ENCODE data around the gene KCNQ1.

The KCNQ1 gene

DNA sequence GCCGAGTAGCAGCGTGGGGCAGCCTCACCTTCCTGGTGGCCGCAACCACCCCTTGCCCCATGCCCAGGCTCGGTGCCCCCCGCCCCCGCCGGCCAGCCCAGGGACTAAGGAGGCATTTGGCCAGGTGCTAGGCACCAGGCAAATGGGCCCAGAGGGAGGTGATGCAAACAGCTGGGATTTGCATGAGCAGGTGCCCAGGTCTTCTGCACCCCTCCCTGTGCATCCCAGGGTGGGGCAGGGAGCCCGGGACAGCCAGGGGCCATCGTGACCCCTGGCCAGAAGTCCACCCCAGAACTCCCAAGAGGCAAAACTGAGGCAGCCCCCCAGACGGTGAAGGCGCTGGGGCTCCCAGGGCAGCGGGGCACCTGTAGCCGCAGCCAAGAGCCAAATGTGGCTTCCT is 18.6 kb upstream of the KCNQ1 start:
- no peak for DNase-seq

DNA sequence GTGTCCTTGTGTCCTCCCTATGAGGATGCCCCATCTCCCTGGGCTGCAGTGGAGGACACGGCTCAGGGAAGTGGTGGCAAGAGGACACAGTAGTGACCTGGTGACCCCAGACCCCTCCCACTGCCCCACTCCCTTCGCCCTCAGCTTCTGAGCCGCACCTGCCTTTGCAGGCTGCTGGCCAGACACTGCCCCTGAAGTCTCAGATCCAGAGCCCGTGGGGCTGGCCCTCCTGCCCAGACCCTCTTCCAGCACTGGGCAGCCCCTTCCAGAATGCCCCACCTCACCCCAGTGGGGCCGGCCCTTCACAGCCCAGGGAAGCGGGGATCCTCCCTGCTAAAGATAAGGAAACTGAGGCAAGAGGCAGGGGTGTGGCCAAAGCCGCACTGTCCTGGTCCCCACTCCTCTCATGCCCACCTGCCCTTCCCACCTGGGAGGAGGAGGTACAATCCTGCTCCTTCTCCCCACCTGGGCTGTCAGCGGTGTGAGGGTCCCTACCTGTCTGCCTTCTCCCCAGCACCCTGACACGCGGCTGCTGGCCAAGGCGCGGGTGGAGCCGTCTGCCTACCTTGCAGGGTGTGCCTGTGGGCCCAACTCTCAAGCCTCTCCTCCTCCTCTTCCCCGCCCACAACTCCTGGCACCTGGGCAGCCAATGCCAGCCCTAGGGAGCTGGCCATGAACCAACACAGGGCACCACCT is 17.8 kb upstream of the KCNQ1 start:
- no peak for DNase-seq

DNA sequence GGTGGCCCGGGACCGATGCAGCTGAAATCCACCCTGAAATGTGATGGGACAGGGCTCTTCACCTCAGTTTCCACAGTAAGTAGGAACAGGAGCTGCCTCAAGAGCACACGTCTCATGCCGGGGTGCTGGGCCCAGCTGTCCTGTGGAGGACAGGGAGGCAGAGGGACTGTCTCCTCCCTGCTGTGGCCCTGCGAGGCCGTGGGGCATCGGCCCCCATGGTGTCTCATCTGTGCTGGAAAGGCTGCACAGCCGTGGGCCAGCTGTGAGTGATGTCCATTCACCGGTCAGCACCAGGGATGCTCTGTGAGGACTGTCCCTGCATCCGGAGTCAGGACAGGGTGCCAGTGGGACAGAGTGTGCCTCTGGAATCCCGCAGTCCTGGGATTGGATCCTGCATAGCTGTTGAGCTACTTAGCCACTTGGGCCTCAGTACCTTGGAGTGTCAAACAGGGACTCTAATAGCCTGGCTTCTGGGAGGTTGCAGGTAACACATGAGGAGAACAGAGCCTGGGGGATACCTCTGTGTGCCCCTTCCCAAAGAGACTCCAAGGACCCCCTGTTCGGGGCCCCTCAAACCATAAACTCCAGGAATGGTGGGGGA is 17.0 kb upstream of the KCNQ1 start:
- DNase-seq: no peak

DNA sequence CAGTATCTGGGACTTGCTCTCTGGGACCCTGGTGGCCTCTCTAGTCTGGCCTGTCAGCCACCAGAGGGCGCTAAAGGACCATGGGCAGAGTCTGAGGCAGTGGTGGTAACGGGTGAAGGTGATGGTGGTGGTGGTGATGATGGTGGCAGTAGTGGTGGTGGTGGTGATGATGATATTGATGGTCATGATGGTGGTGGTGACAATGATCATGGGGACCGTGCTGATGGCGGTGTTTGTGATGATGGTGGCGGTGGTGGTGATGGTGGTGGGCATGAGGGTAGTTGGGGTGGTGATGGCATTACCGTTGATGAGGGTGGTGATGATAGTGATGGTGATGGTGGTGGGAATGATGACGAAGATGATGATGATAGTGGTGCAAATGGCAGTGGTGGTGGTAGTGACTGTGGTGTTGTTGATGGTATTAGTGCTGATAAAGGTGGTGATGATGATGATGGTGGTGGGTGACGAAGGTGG is 16.4 kb upstream of the KCNQ1 start:
- peak; percentile 83 for DNase-seq

DNA sequence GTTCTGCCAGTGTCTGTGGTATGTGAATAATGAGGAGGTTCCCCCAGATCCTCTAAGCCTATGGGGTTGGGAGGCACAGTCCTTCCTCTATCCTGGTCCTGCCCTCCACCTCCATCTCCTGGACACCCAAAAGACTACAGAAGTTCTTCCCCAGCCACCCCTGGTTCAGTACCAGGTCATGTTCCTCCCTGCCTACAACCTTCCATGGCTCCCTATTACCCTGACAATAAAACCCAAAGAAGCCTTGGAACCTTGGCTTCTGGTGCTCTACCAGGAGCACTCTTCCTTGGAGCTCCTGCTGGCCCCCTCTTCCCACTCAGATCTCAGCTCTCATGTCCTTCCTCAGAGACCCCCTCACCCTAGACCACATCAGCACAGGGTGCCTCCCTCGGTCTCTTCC is 13.4 kb upstream of the KCNQ1 start:
- DNase-seq: no peak

DNA sequence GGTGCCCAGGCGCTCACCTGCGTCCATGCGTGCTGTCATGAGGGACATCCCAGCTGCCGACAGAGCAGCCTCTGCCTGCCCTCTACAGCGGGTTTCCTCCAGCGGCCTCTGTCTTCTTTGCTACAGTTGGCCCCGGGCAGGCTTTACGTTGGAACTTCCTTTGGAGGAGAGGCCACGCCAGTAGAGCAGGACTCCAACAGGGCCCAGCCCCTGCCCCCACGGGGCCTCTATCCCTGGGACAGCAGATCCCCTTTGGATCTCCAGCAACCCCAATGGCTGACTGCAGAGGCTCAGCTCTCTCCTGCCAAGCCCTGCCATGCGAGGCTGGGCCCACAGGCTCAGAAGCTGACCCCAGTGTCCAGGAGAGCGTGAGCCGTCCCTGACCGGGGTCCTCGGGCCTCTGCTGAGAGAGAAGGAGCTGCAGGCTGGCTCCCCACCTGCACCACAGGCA is 12.6 kb upstream of the KCNQ1 start:
- DNase-seq: no peak

DNA sequence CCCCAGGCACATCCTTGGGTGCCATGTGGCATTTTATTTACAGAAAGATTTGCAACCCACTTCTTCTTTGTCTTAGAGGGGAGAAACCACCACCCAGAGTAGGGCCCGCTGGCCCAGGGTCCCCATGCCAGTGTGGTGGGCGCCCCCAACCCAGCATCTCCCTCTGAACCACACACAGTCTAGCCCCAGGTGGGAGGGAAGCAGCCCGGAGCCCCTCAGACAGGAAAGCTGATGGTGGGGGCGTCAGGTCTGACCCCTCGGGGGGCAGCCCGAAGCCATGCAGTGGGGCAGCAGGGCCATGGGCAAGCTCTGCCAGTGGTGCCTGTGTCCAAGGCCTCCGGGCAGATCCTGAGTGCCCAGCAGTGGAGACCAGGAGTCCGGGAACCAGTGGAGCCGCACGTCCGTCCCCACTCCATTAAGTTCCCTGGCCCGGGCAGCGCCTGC is 12.2 kb upstream of the KCNQ1 start:
- DNase-seq: no peak

DNA sequence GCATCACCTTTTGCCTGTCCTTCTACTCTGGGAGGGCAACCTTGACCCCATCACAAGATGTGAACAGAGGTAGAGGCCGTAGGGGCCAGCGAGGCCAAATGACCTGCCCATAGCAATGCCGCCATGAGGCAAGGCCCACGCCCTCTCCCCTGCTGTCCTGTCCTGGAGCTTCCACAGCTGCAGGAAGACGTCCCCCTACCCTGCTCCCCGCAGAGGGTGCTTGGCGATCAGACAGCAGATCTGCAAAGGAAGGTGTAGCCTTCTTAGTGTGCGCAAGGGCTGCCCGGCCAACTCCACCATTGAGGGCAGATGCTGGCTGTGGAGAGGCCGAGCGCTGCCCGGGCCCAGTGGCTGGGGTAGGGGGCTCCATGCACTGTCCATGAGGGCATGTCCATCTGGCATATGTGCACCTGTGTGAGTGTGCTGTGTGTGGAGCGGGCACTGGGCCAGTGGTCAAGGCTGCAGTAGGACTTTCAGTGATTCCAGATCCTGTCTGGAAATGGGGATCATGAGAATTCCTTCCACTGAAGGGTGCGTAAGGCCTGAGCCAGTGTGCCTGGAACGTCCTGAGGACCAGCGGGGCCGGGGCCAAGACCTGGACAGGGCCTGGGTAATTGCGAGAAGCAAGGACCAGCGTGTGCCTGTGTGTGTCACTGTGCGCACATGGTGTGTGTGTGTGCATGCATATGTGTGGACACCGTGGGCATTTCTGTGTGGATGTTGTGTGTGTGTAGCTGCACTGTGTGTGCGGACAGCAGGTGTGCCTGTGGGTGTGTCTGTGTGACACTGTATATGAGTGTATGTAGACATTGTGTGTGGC is 11.5 kb upstream of the KCNQ1 start:
- DNase-seq: no peak

DNA sequence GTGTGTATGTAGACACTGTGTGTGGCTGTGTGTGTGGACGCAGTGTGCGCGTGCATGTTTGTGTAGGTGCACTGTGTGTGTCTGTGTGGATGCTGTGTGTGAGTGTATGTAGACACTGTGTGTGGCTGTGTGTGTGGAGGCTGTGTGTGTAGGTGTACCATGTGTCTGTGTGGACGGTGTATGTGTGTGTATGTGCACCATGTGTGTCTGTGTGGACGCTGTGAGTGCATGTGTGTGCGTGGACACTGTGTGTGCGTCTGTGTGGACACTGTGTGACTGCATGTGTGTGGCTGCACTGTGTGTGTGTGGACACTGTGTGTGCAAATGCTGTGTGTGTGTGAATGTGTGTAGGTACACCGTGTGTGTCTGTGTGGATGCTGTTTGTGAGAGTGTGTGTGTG is 10.8 kb upstream of the KCNQ1 start:
- no peak for DNase-seq

DNA sequence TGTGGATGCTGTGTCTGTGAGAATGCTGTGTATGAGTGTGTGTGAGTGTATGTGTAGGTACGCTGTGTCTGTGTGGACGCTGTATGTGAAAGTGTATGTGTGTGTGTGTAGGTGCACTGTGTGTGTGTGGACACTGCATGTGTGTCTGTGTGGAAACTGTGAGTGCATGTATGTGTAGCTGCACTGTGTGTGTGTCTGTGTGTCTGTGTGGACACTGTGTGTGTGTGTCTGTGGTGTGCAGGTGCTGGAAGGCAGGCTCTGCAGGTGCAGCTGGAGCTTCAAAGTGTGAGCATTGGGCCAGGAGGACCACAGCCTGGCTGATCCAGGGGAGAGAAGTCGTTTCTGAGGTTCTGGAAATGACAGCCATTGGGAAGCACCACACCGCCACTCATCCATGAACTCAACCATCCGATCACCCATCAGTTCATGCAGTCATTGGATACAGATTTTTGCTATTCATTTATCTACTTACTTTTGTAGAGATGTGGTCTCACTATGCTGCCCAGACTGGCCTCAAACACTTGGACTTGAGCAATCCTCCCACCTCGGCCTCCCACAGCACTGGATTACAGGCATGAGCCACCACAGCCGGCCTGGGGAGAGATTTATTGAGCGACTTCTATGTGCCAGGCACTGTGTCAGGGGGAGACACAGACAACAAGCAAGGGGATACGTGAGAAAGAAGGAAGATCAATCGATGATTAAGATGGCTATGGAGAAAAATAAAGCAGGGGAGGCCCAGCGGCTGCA is 10.1 kb upstream of the KCNQ1 start:
- no peak for DNase-seq

DNA sequence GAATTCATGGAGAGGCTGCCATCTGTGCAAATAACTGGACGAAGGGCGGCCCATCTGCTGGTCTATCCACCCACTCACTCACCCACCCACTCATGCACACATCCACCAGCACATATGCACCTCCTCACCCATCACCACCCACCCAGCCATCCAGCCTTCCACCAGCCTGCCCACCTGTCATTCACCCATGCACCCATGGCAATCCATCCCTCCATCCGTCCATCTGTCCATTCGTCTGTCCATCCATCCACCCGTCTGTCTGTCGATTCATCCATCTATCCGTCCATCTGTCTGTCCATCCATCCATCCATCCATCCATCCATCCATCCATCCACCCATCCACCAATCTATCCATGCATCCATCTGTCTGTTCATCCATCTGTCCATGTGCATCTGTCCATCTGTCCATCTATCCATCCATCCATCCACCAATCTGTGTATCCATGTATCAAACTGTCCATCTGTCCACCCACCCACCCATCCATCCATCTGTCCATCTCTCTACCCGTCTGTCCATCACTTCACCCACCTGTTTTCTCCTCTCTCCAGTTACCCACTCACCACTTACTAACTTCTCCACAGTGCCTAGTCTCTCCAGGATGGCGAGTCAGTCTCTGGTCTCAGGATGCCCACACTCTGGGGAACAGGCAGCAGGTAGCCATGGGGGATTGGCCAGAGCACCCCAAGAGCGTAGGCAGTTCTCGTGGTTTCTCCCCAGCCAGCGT is 9.4 kb upstream of the KCNQ1 start:
- no peak for DNase-seq

DNA sequence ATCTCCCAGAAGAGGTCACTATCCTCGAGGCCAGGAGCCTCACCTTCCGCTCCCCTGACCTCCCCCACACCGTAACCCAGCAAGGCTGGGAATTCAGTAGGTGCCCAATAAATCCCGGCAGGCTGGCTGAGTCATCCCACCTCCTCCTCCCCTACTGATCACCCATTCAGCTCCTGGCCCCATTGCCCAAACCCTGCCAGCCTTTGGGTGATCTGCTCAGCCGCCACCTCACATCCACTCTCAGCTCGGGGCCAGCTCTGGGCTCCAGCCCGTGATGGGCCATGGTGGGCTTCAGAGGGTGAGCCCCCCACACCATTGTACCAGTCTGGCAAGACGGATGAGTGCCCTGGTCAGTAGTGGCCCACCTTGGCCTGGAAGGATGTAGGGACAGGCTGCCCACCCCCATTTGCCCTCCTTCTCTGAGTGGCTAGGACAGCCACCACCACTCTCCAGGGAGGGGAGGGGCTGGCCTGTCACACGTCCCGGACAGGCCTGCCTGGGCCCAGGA is 8.7 kb upstream of the KCNQ1 start:
- no peak for DNase-seq

DNA sequence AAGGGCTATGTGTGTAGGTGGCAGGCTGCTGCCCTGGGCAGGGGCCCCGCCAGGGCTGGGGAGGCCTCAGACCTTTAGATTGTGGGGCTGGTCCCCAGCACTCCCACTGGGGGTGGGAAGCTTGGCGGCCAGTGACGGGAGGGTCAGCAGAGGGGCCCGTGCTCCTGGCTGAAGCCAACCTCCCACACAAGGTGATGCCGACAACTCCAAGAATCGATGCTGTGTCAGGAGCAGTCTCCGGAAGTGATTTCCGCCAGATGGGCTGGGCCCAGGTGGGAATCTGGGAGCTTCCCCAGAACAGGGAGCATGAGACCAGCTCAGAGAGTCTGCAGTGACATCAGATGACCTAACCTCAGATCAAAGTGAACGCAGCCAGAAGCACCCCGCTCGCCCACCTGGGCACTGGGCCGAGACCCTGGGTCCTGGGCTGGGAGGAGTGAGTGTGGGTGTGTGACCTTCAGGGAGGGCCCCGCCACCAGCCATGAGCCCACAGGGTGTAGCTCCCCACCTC is 8.2 kb upstream of the KCNQ1 start:
- DNase-seq: no peak

DNA sequence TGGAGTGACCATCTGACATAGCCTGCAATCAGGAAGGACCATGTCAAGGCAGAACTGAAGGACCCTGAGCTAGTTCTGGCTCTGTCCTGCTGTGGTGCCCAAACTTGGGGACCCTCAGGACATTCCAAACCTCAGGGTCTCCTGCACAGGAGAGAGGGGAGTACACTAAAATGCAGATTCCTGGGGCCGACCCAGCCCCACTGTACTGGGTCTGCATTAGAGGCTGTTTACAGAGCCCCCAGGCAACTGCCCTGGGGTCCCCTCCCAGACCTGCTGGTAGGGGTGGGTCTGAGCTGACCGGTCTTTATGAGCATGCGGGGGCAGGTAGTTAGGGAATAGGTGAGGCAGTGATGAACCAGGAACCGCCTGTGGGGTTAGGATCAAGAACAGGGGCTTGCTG is 7.3 kb upstream of the KCNQ1 start:
- DNase-seq: no peak

DNA sequence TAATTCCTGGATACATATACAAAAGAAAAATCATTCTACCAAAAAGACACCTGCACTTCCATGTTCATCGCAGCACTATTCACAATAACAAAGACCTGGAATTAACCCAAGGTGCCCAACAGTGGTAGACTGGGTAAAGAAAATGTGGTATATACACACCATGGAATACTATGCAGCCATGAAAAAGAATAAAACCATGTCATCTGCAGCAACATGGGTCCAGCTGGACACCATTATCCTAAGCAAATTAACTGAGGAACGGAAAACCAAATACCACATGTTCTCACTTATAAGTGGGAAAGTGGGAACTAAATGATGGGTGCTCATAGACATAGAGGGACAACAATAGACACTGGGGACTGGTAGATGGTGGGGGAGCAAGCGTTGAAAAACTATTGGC is 5.0 kb upstream of the KCNQ1 start:
- no peak for DNase-seq

DNA sequence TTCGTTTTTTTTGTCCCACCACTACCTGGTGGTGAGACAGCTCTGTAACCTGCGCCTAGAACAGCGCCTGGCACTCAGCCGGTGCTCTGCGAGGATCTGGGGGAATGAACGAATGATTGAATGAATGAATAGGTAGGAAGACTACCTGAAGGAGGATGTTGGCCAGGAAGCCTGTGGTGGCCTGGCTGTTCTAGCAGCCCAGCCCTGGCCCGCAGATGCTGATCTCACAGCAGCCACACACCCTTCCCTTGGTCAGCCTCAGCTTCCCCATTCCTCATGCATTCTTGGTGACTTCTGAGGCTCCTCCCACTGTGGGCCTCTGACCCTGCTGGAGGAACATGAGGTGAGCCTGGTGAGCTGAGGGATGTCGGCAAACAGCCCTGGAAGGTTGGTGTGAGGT is 4.2 kb upstream of the KCNQ1 start:
- DNase-seq: no peak

DNA sequence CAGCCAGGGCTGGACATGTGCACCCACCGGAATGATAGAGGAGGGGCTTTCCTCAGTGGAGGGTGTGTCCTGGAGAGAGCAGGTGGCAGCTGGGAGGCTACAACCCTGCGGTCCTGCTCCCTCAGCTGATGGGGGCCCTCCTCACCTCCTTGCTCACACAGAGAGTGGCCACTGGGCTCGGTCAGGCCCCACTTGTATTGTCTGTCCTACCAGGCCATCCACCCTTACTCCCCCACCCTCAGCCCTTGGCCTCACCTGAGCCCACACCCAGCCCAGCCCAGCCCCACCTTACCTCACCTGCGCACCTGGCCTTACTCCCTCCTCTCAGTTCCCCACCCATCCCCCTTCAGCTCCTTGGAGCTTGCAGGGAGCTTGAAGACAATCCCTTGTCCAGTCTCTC is 3.6 kb upstream of the KCNQ1 start:
- no peak for DNase-seq

DNA sequence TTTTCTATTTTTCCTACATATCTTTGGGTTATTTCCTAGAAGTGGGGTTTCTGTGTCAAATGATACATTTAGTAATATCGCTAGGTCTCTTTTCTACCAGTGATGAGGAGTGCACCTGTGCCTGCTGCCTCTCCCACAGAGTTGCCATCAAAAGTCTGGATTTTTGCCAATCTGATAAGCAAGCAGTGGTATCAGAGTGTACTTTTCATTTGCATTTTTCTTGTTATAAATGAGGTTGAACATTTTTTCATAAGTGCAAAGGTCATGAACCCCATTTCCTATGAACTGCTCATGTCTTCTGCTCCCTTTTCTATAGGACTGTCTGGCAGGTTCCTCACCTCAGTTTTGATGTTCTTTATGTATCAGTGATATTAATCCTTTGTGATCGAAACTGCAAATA is 2.2 kb upstream of the KCNQ1 start:
- no peak for DNase-seq

DNA sequence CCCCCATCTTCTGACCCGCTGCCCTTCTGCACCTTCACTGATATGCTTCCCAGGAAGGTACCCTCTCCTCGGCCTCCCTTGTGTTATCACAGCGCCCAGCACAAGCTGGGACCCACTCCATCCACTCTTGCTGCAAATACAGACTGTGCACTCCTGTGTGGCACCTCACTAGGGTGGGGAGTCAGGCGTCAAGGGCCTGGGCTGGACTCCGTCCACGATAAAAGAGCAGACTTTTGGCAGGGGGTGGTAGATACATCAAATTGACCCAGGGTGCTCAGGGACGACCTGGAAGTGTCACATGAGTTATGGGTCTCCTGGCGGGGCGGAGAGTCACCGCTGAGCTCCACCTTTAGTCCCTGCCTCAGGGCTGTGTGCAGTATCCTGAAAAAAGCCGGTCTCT is 1.4 kb upstream of the KCNQ1 start:
- no peak for DNase-seq

DNA sequence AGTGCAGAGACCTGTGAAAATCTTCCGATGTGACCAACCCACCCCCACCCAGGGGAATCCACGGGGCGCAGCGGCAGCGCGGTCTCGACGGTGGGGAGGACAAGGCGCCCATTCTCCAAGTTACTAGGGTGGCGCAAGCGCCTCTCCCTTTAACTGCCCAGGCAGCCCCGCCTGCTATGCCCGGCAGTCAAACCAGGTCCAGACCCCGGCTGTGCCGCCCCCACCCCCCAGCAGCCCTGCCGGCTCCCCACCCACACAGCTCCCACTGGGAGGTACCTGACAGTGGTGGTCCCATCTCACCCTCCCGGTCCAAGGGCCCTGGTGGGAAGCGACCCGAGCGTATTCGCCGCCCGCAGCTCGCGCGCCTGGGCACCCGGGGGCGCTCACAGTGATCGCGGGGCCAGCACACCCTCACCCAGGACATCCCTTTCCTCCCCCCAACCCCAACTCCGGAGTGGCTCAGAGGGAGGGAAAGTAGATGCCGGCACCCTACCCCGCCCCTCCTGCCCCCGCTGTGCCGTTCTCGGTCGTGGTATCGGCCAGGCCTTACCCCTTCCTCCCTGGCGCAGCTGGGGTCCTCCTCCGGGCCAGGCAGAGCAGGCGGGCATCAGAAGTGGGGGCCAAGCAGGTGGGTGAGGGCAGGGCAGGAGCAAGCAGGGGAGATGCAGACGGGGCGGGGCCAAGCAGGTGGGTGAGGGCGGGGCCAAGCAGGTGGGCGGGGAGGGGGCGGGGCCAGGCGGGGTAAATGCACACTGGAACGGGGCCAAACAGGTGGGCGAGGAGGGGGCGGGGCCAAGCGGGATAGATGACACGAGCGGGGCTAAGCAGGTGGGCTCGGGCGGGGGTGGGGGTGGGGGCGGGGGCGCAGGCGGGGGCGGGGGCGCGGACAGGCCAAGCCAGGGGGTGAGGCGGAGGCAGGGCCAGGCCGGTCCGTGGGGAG is 657 bp upstream of the KCNQ1 start, which contains the start of gene TRPM5:
Gene TRPM5, minus strand, starts transcription at position 634 of the 940 bp plus-strand sequence. CDS start 21,478 bp downstream, outside the sequence.
- DNase-seq: no peak
